ENCODE data around the gene NCAM2.

- TF ChIP-seq POLR2A (IDR thresholded peaks at IDR 0.05; ENCODE audit: low read depth) = no peak
- no peak for TF ChIP-seq CTCF (IDR thresholded peaks at IDR 0.05)
- TF ChIP-seq EP300 (IDR thresholded peaks at IDR 0.05) = no peak
- TF ChIP-seq POLR2AphosphoS5 (IDR thresholded peaks at IDR 0.05) = no peak
These were observed 197.3 kb downstream of the NCAM2 start for GRCh38 chr21:21195417-21195943.

Data from esophagus muscularis mucosa (tissue), 4 donors.